Mesenteric fat pad (tissue), 1 donor: ENCODE results near the gene DPF3. TPM values are rescaled to one million over a fixed set of nuclear protein-coding genes. Genes with fewer than 3 reads are reported as not detected.

Source experiments
- DNase-seq: peaks from one replicate; pipeline ENCODE4 v3.0.0-alpha.2; 2020; ENCODE audit warnings: low spot score
- total RNA-seq: library from RNA; stranded (reverse); fragmentation: NEBNext Ultra II Directional; extraction: Animal tissue kit (Norgen Biotek cat#: 25700); gene quantifications from one replicate; pipeline ENCODE4 v1.2.1, GENCODE V29; 2021
- donor health status: DM: yes; HTN: yes; CAD: no.

Gene DPF3
- total RNA-seq, 1 donor from 2014 or later: 0.64 TPM

DNA sequence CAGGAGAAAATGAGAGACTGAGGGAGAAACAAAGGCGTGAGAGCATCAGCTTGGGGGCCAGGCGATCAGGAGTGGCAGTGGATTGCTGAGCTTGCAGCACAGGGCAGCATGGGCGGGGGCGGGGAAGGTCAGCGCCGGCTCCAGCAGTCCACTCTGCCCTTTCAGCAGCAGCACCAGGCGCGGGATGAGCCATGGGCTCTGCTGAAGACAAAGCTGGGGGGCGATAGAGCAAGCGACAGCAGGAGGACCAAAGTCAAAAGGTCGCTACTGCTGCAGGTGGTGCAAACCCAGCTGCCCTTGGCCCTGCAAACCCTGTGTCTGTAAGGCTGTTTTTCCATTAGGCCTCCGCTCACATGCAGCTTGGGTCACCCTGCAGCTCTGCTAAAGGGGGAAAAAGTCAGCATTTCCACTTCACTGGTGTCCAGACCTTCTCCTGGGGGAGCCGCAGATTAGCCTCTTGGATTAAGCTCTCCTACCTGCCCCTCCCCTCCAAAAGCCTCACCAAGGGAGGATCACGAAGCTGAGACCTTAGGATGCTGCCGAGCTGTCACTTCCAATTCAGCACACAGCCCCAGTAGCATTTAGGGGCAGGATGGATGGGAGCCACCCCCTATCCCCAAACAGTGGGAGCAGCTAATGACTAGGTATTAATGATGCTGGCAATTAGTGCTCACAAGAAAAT, 204.8 kb downstream of the DPF3 start:
- DNase-seq: no peak

GRCh38 chr14:72686832-72687231, 207.1 kb downstream of the DPF3 start:
- no peak for DNase-seq

DNA sequence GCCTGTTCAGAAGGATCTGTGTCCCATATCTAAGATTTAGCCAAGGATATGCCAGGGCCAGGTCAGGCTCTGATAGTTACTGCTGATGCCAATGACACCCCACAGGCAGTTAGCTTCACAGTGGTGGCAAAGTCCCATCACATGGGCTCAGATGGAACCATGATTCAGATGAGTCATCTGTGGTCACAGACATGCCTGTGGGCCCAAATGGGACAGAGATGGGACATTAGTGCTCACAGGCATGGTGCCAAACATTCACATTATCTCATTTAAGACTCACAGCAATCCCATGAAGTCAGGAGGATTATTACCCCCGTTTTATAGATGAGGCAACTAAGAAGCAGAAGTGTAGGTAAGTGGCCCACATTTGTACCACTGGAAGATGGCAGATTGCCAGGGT, 207.8 kb downstream of the DPF3 start:
- no peak for DNase-seq

GRCh38 chr14:72685456-72685855, 208.4 kb downstream of the DPF3 start:
- DNase-seq: no peak

DNA sequence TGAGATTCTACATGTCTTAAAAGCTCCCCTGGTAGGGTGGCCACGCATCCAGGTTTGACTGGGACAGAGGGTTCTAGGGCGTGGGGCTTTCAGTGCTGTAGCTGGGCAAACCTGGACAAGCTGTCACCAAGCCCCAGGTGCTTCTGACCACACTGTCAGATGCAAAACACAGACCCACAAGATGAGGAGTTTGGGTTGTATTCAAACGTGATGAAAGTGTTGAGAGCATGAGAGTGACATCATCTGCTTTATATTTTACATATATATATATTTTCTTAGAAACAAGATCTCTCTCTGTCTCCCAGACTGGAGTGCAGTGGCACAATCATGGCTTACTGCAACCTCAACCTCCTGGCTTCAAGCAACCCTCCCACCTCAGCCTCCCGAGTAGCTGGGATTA, 210.1 kb downstream of the DPF3 start:
- DNase-seq: no peak

GRCh38 chr14:72682188-72682587, 211.7 kb downstream of the DPF3 start:
- no peak for DNase-seq

DNA sequence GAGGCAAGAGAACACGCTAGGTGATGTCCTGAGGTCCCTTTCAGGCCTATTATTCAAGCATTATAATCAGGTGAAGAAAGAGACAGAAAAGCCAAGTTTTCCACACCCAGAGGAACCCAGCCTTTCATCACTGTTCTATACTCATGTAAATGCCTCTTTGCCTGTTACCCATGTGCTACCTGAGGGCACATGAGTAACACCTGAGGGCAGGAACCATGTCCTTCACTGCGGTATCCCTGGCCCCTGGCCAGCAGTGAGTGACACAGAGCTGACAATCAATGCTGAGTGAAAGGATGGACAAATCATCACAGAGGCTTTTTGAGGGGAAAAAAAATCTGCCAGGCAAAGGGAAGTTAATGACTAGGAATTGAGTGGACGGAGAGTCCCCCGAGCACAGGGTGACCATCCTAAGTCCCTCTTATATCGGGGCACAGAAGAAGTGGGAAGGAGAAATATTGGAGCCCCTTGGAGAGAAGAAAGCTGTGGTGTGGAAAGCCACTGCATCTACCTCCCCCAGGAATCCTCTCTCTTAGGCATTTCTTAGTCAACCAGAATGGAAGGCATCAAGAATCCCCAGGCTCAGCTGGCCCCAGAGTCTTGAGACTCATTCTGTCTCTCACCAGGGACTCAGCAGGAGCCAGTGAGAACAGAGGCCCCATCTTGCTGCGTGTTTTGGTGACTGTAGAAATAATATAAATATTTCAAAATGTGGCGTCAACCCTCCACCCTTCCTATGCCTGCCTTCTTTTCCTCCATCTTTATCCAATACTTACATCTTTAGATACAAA, 212.9 kb downstream of the DPF3 start:
- no peak for DNase-seq

DNA sequence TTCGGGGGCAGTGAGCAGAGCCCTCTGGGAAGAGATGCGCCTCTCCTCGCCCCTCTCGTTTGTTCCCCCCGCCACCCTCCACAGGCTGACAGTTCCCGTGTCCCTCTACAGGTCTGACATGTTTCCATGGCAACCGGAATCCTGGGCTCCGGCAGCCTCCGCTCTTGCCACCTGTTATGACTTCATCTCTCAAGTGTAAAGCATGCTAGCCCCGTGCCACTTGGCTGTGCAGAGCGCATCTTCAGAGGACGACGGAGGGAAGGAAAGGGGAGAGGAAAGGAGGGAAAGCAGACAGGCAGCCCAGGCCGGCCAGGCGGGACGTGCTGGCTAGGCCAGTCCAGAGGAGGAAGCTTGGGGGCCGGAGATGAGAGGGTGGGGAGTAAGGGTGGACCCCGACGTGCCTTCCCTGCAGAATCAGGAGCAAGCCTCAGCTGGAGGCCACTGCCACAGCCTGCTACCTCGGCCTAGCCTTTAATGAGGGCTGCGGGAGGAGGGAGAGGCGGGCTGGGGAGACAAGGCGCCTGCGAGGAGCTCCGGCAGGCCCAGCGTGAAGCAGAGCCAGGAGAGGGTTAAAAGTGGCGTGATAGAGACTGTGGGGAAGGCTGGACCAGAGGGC, 214.3 kb downstream of the DPF3 start:
- DNase-seq: no peak

DNA sequence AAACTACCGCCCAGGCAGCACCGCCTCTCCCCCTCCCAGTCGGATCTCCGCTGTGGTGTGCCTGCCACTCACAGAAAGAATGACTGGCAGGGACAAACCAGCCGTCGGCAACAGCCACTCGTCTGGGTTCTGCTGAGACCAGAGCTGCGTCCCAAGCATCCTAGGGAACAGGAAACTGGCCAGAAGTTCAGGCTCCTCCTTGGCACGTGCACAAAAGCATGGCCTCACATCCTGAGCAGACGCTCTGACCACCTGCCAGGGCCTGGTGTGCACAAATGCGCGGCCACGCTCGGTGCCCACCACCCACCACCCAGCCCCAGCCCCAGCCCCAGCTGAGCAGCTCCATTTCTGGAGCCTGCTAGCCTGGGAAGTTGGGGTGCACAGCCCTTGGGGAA, 214.8 kb downstream of the DPF3 start:
- no peak for DNase-seq

DNA sequence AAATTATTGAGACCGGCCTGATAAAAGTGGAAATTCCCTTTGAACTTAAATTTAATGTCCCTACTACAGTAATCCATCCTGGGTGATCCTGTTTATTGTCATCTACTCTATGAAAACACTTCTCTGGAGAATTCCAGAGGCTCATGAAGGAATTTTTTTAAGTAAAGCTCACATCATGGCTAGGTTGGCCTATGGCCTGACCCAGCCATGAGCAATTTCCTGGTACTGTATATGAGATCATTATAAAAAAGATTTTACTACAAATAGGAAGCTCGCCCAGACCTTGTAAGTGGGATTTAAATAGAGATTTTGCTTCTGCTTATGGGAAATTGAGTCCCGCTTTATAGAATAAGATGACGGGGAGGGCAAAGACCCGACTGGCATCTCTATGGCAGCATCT, 215.5 kb downstream of the DPF3 start:
- DNase-seq: no peak

DNA sequence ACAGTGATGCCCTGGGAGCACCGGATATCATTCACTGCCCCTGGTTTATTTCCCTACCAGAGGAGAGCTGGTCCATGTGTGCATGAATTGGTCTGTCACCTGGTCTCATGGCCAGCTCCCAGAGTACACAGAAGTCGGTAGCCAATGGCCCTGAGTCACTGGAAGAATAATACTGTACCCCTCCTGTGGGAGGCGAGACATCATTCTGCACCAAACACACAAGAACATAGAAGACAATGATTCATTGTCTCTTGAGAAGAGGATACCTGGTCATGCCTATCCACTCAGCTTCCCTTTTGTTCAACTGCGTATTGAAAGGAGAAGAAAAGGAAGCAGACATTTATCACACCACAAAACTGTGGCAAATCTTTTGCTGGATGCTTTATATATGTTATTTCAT, 216.2 kb downstream of the DPF3 start:
- no peak for DNase-seq

GRCh38 chr14:72675126-72675525, 218.8 kb downstream of the DPF3 start:
- no peak for DNase-seq

DNA sequence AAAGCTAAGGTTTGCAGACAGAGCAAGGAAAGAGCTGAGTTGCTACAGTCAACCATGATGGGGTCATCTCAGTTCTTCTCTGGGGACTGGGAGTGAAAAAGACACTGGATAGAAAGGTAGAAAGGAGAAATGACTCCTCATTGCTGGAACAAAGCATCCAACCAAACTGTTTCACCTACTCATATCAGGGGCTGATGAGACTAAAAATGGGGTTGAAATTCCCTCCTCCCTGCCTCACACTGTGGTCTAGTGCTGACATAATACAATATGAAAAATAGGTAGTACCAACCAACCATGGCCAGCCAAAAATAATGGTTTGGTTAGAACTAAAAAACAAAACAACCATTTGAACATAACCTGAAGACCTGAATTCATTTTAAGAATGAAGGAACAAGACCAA, 220.7 kb downstream of the DPF3 start:
- no peak for DNase-seq

- no peak for DNase-seq
Observed at GRCh38 chr14:72666610-72667009, 227.3 kb downstream of the DPF3 start.

DNA sequence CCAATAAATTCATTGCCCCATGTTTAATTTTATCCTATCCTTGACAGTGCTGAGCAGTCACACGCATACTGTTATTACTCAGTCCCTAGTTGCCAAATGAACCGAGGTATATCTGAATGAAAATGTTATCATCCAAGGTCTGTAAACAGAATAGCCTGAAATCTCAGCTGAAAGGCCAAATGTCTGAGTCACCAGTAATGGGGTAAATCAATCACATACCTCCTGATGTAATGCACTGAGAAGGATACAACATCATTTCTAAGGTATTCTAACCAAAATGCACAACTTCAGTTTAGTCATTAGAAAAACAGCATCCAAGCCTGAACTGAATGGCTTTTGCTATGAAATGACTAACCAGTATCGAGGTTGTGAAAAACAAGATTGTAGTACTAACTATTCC, 228.6 kb downstream of the DPF3 start:
- no peak for DNase-seq

GRCh38 chr14:72664651-72665050, 229.2 kb downstream of the DPF3 start:
- no peak for DNase-seq

- DNase-seq: no peak
Observed at GRCh38 chr14:72663956-72664650, 229.8 kb downstream of the DPF3 start.

- no peak for DNase-seq
Observed at GRCh38 chr14:72663076-72663487, 230.8 kb downstream of the DPF3 start.

DNA sequence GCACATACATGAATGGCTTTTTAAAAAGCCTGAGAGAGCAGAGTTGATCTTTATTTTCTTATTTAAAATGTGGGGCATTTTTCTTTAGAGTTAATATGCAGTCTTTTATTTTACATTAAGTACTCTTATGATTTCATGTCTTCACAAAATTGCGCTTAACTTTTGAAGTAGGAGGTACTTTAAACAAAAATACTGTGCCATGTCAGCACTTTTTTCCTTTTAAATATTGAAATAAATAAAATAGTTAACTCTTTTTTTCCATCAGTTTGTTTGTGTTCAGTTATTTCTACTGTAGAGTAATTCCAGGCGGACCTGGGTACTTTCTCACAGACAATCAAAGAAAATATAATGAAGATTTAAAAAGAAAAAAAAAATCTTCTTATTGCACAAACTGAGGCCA, 231.7 kb downstream of the DPF3 start:
- DNase-seq: no peak

- DNase-seq: no peak
Observed at GRCh38 chr14:72657214-72657921, 236.5 kb downstream of the DPF3 start.

DNA sequence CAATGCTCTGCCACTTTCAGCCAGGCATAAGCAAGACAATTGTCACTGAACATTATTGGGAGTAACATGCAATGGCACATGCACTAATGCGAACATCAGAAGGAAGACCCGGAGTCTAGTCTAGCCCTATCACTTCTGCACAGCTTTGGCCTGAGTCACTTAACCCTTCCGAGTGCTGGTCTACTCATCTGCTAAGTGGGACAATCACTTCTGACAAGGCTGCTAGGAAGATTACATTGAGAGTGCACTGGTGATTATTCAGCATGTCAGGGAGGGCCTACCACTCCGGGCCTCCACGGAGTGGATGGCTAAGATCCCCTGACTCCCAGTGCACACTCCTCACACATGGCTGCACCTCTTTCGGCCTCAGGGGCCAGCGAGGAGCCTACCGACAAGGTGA, 240.9 kb downstream of the DPF3 start:
- DNase-seq: no peak
